Stomach (tissue), 4 donors: ENCODE data around the gene FMO2.

Experiments
- CTCF ChIP-seq, 7 experiments: fragments of 450-650 bp in 4 of 7; fragments of 200-600 bp in 3 of 7; sonication (generic) in 3 of 7; IDR thresholded peaks; one replicate each; pipeline ENCODE4 v1.5.1; 2016 to 2019; ENCODE audit warnings: antibody characterized with exemption in 7 of 7, control low read depth in 2 of 7, mild to moderate bottlenecking in 1 of 7
- EP300 ChIP-seq: sonication (generic); formaldehyde crosslinking; IDR thresholded peaks from one replicate; pipeline ENCODE4 v1.6.1; 2017; ENCODE audit warnings: antibody characterized with exemption
- POLR2A ChIP-seq, 4 donors: fragments of 450-650 bp; IDR thresholded peaks; one replicate each; pipeline ENCODE4 v1.6.1; 2016; ENCODE audit warnings: antibody characterized with exemption in 4 of 4, control low read depth in 2 of 4, mild to moderate bottlenecking in 1 of 4, moderate library complexity in 1 of 4

GRCh38 chr1:171219346-171220080, 34.4 kb downstream of the FMO2 start:
- TF ChIP-seq CTCF (IDR thresholded peaks at IDR 0.05), result no peak
- no peak for TF ChIP-seq POLR2A (IDR thresholded peaks at IDR 0.05)
- TF ChIP-seq EP300, result no peak
